ENCODE results near the gene CHAC2. TPM values are rescaled to one million over a fixed set of nuclear protein-coding genes. Genes with fewer than 3 reads are reported as not detected.

CHAC2 gene
- total and polyA plus RNA-seq, 7 experiments from 2014 or later: 0.29 to 12.1 (median 2.5) TPM

GRCh38 chr2:53784436-53784835 is 16.8 kb downstream of the CHAC2 start:
- peaks cover 14 to 16% of the 10 kb centered on the region in 2 donors for H3K4me1 ChIP-seq (ENCODE audit: control insufficient read depth in 2 of 2, insufficient read depth in 2 of 2, low read length in 2 of 2)
- peaks cover 0 to 18% (median 0%) of the 10 kb centered on the region in 3 experiments for H3K36me3 ChIP-seq (ENCODE audit: control insufficient read depth in 2 of 3, insufficient read depth in 3 of 3, low read length in 3 of 3)
- no peak overlapping the region for H3K4me3 ChIP-seq (ENCODE audit: low read length)
- intact Hi-C loops (cut with micrococcal nuclease): loop anchor here in 1 of 2 donors (10.0 kb wide), 1 partner anchor 1260 kb away; no protein-coding TSS in a partner anchor
- Mint-ChIP-seq H3K4me3 (peak overlapping the region; percentile 36 to 99 (median 96)), H3K36me3 (peaks cover 5 to 21% (median 11%) of the 10 kb centered on the region in 5 donors), H3K4me1 (peaks cover 36 to 77% (median 63%) of the 10 kb centered on the region in 7 donors), H3K27ac (peak overlapping the region; percentile 11 to 96 (median 72)), H3K27me3 (no peaks in the 10 kb centered on the region), H3K9me3 (no peaks in the 10 kb centered on the region)
- ChIA-PET POLR2A (interaction anchor here (0.6 to 5.2 kb wide), 3 partner anchors 9 to 93 kb away, joined by 3 to 59 read pairs (median 15); partner anchors contain the start of gene CHAC2), CTCF (no interaction called here)
- H3K27ac ChIP-seq (ENCODE audit: low read depth, low read length): peak overlapping the region; percentile 1
- no peaks in the 10 kb centered on the region for H3K9me3 ChIP-seq (ENCODE audit: control insufficient read depth in 2 of 3, low read length in 3 of 3)
- no peak for ATAC-seq
- H3K27me3 ChIP-seq (ENCODE audit: control insufficient read depth in 2 of 2, insufficient read depth in 2 of 2, low read length in 2 of 2): no peaks in the 10 kb centered on the region
- DNase-seq: no peak

GRCh38 chr2:53785366-53785765 is 17.8 kb downstream of the CHAC2 start:
- H3K36me3 Mint-ChIP-seq: peaks cover 2 to 13% (median 4%) of the 10 kb centered on the region in 5 donors
- no peaks in the 10 kb centered on the region for H3K9me3 Mint-ChIP-seq
- Histone ChIP-seq H3K4me1 (ENCODE audit: control insufficient read depth in 2 of 2, insufficient read depth in 2 of 2, low read length in 2 of 2) (peaks cover 14 to 16% of the 10 kb centered on the region in 2 donors), H3K36me3 (ENCODE audit: control insufficient read depth in 2 of 3, insufficient read depth in 3 of 3, low read length in 3 of 3) (peaks cover 0 to 18% (median 0%) of the 10 kb centered on the region in 3 experiments), H3K4me3 (ENCODE audit: low read length) (peak overlapping the region; percentile 66), H3K27me3 (ENCODE audit: control insufficient read depth in 2 of 2, insufficient read depth in 2 of 2, low read length in 2 of 2) (no peaks in the 10 kb centered on the region), H3K9me3 (ENCODE audit: control insufficient read depth in 2 of 3, low read length in 3 of 3) (no peaks in the 10 kb centered on the region), H3K27ac (ENCODE audit: low read depth, low read length) (peak overlapping the region; percentile 82)
- no peaks in the 10 kb centered on the region for H3K27me3 Mint-ChIP-seq
- intact Hi-C loops (cut with micrococcal nuclease): loop anchor here in 1 of 2 donors (5.0 to 10.0 kb wide), 6 partner anchors 332 to 1447 kb away; partner anchors contain the start of genes ACYP2, CLHC1 and RPS27A
- CTCF ChIA-PET: interaction anchor here (1.5 kb wide), 1 partner anchor 16 kb away, joined by 7 read pairs; no protein-coding TSS in a partner anchor
- H3K4me1 Mint-ChIP-seq: peaks cover 32 to 76% (median 56%) of the 10 kb centered on the region in 7 donors
- DNase-seq (no peak), ATAC-seq (no peak)
- H3K4me3 Mint-ChIP-seq: peak overlapping the region; percentile 88 to 99 (median 98)
- POLR2A ChIA-PET: interaction anchor here (0.7 to 5.2 kb wide), 4 partner anchors 8 to 17 kb away, joined by 3 to 59 read pairs (median 9); partner anchors contain the start of gene CHAC2
- H3K27ac Mint-ChIP-seq: peak overlapping the region; percentile 52 to 97 (median 83)

- Mint-ChIP-seq H3K9me3 (no peaks in the 10 kb centered on the region), H3K4me3 (peak overlapping the region; percentile 88 to 99 (median 98)), H3K27ac (peak overlapping the region; percentile 81 to 99 (median 96)), H3K4me1 (peaks cover 37 to 80% (median 64%) of the 10 kb centered on the region in 7 donors), H3K27me3 (no peaks in the 10 kb centered on the region), H3K36me3 (peaks cover 3 to 11% (median 4%) of the 10 kb centered on the region in 5 donors)
- CTCF ChIA-PET: interaction anchor here (1.5 kb wide), 1 partner anchor 17 kb away, joined by 7 read pairs; no protein-coding TSS in a partner anchor
- peak in 4 of 9 donors; percentile 14 to 43 (median 25) for DNase-seq
- no peaks in the 10 kb centered on the region for H3K9me3 ChIP-seq (ENCODE audit: control insufficient read depth in 2 of 3, low read length in 3 of 3)
- peaks cover 0 to 18% (median 0%) of the 10 kb centered on the region in 3 experiments for H3K36me3 ChIP-seq (ENCODE audit: control insufficient read depth in 2 of 3, insufficient read depth in 3 of 3, low read length in 3 of 3)
- peak overlapping the region; percentile 66 for H3K4me3 ChIP-seq (ENCODE audit: low read length)
- ATAC-seq: peak; percentile 31
- peaks cover 14 to 16% of the 10 kb centered on the region in 2 donors for H3K4me1 ChIP-seq (ENCODE audit: control insufficient read depth in 2 of 2, insufficient read depth in 2 of 2, low read length in 2 of 2)
- peak overlapping the region; percentile 82 for H3K27ac ChIP-seq (ENCODE audit: low read depth, low read length)
- H3K27me3 ChIP-seq (ENCODE audit: control insufficient read depth in 2 of 2, insufficient read depth in 2 of 2, low read length in 2 of 2): no peaks in the 10 kb centered on the region
- intact Hi-C loops (cut with micrococcal nuclease): loop anchor here (1.0 to 10.0 kb wide), 14 partner anchors 10 to 1907 kb away; partner anchors contain the start of genes ACYP2 (in 2 of the 2), CHAC2 (in 1 of the 2), CLHC1 (in 1 of the 2) and EML6 (in 1 of the 2)
- POLR2A ChIA-PET: interaction anchor here (0.8 to 5.2 kb wide), 4 partner anchors 9 to 18 kb away, joined by 3 to 59 read pairs (median 10); partner anchors contain the start of gene CHAC2
Measured at GRCh38 chr2:53786352-53786704, 18.7 kb downstream of the CHAC2 start.

- peak within 1 kb of the TSS; percentile 82 for H3K27ac ChIP-seq (ENCODE audit: low read depth, low read length)
- peaks cover 0 to 12% (median 0%) of the 10 kb centered on the region in 3 experiments for H3K36me3 ChIP-seq (ENCODE audit: control insufficient read depth in 2 of 3, insufficient read depth in 3 of 3, low read length in 3 of 3)
- Mint-ChIP-seq H3K36me3 (peaks cover 3 to 10% (median 4%) of the 10 kb centered on the region in 5 donors), H3K27ac (peak within 1 kb of the TSS; percentile 81 to 99 (median 96)), H3K27me3 (no peaks in the 10 kb centered on the region), H3K4me1 (peaks cover 37 to 79% (median 67%) of the 10 kb centered on the region in 7 donors), H3K4me3 (peak within 1 kb of the TSS; percentile 88 to 99 (median 98)), H3K9me3 (no peaks in the 10 kb centered on the region)
- intact Hi-C loops (cut with micrococcal nuclease): loop anchor here (1.0 to 10.0 kb wide), 19 partner anchors 11 to 1906 kb away; partner anchors contain the start of genes ACYP2 (in 2 of the 2), CHAC2 (in 2 of the 2), EML6 (in 2 of the 2) and PPP4R3B (in 2 of the 2)
- ATAC-seq: peak; percentile 95
- H3K4me3 ChIP-seq (ENCODE audit: low read length): peak within 1 kb of the TSS; percentile 66
- ChIA-PET POLR2A (interaction anchor here (0.5 to 5.2 kb wide), 7 partner anchors 10 to 29 kb away, joined by 3 to 59 read pairs (median 4); partner anchors contain the start of gene CHAC2), CTCF (interaction anchor here (1.5 kb wide), 1 partner anchor 18 kb away, joined by 7 read pairs; no protein-coding TSS in a partner anchor)
- H3K9me3 ChIP-seq (ENCODE audit: control insufficient read depth in 2 of 3, low read length in 3 of 3): no peaks in the 10 kb centered on the region
- DNase-seq: peak; percentile 69 to 87 (median 83)
- no peaks in the 10 kb centered on the region for H3K27me3 ChIP-seq (ENCODE audit: control insufficient read depth in 2 of 2, insufficient read depth in 2 of 2, low read length in 2 of 2)
- peaks cover 14 to 16% of the 10 kb centered on the region in 2 donors for H3K4me1 ChIP-seq (ENCODE audit: control insufficient read depth in 2 of 2, insufficient read depth in 2 of 2, low read length in 2 of 2)
Measured at GRCh38 chr2:53786705-53787613, 19.4 kb downstream of the CHAC2 start, which contains the start of the genes ASB3 and ERLEC1. Gene ASB3, minus strand, starts transcription at chr2:53786953. Its CDS starts 21,381 bp downstream, at chr2:53765572. Gene ERLEC1, plus strand, starts transcription at chr2:53787044. Its CDS starts 167 bp downstream, at chr2:53787211.

- CTCF ChIA-PET: interaction anchor here (0.8 kb wide), 1 partner anchor 562 kb away, joined by 3 read pairs; no protein-coding TSS in a partner anchor
- DNase-seq: peak in 1 of 9 donors; percentile 10
Measured at GRCh38 chr2:53787614-53788289, 20.1 kb downstream of the CHAC2 start.

More at GRCh38 chr2:53787614-53788289, 20.1 kb downstream of the CHAC2 start:
- H3K27me3 ChIP-seq (ENCODE audit: control insufficient read depth in 2 of 2, insufficient read depth in 2 of 2, low read length in 2 of 2): no peaks in the 10 kb centered on the region
- H3K36me3 ChIP-seq (ENCODE audit: control insufficient read depth in 2 of 3, insufficient read depth in 3 of 3, low read length in 3 of 3): peaks cover 0 to 12% (median 0%) of the 10 kb centered on the region in 3 experiments
- Mint-ChIP-seq H3K9me3 (no peaks in the 10 kb centered on the region), H3K27me3 (no peaks in the 10 kb centered on the region), H3K36me3 (peaks cover 0 to 6% (median 2%) of the 10 kb centered on the region in 5 donors), H3K4me3 (peak overlapping the region; percentile 88 to 99 (median 98)), H3K27ac (peak overlapping the region; percentile 81 to 99 (median 96)), H3K4me1 (peaks cover 37 to 78% (median 66%) of the 10 kb centered on the region in 7 donors)
- no peak for ATAC-seq
- POLR2A ChIA-PET: interaction anchor here (0.5 to 5.2 kb wide), 7 partner anchors 9 to 1434 kb away, joined by 3 to 59 read pairs (median 3); partner anchors contain the start of gene CHAC2
- no peaks in the 10 kb centered on the region for H3K9me3 ChIP-seq (ENCODE audit: control insufficient read depth in 2 of 3, low read length in 3 of 3)
- H3K27ac ChIP-seq (ENCODE audit: low read depth, low read length): peak overlapping the region; percentile 82
- intact Hi-C loops (cut with micrococcal nuclease): loop anchor here (1.0 to 10.0 kb wide), 17 partner anchors 13 to 1830 kb away; partner anchors contain the start of genes ACYP2 (in 2 of the 2), EML6 (in 2 of the 2), PPP4R3B (in 2 of the 2) and CFAP36 (in 1 of the 2)
- peak overlapping the region; percentile 66 for H3K4me3 ChIP-seq (ENCODE audit: low read length)
- peaks cover 14 to 16% of the 10 kb centered on the region in 2 donors for H3K4me1 ChIP-seq (ENCODE audit: control insufficient read depth in 2 of 2, insufficient read depth in 2 of 2, low read length in 2 of 2)

Measured in naive thymus-derived CD4-positive, alpha-beta T cell (primary cell).